Stimulated activated CD8-positive, alpha-beta memory T cell treated with anti-CD3 and anti-CD28 coated beads, Interleukin-4, amount 100 ng/mL, for 24 hours (primary cell): ENCODE data around the gene CXCL1.
"Not testable (repeated sequence)": the region's sequence is repeated elsewhere in the genome, so short reads cannot be mapped to it uniquely, and the experiment has no call there.

ENCODE experiments used
- DNase-seq: peaks from one replicate; pipeline ENCODE4 v3.0.0-alpha.2; 2020; ENCODE audit warnings: low read depth

Gene CXCL1

DNA sequence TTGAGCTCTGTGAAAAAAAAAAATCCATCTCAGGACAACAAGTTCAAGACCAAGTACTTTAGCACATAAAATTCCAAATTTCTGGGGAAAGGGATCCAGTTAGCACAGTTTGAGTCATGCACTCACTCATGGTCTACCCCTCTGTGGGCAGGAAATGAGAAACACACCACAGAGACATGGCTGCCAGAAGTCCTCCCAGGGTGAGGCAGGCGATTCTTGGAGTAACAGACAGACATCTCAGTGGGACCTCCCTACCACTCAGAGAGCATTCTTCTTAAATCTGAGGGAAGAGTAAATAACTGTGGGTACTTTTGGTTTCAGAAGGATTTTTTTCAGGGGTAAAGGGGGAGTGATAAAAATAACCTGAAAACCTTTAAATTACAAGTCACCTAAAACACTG is 14.1 kb downstream of the CXCL1 start:
- no peak for DNase-seq

DNA sequence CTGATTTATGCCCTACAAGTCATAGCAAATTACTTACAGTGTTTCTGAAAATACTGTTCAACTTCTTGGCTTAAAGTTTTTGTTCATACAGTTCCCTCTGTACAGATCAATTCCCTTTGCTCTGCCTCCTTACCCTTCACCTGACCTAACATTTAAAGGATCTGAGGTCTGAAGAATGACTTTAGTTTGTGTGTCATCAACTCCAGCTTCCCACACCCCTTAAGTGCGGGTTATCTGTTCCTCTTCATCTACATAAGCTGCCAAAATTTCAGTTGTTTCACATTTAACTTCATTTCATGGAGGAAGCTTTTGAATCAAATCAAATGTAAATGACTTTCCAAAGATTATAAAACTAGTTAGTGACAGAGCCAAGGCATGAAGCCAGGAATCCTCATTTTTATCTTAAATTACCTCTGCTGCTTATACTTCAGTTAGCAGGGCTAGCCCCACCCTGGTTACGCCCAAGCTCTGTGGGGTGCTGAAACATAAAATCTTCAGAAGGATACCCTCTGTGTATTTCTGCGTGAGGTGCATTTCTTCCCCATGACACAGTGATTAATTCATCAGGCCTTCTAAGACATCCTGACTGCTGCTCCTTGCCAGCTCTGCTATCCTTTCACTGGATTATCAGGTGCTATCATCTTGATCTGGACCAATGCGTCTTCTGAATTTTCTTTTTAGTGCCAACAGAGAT is 16.5 kb downstream of the CXCL1 start:
- no peak for DNase-seq

- DNase-seq: no peak
Observed at GRCh38 chr4:73891326-73891725, 22.1 kb downstream of the CXCL1 start.

DNA sequence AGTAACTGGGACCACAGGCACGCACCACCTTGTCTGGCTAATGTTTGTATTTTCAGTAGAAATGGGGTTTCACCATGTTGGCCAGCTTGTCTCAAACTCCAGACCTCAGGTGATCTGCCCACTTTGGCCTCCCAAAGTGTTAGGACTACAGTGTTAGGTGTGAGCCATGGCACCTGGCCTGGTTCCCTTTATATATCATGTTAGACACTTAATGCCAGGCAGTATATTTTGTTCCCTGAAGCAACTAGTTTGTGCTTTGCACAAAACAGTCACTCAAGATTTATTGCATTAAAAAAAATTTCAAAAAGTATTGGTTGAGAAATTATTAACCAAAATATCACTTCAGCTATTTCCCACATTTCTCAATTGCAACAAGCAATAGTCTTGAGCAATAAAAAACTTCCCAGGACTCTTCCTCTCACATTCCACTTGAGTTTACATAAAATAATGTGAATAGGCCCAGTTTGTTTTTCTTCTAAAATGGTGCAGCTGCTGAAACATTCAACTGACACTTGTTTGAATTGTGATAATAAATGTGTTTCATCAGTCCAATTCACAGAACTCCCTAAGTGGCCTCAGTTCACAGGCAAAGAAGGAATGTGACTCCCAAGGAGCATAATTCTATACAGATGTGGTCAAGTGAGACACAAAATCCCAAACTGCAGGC is 22.7 kb downstream of the CXCL1 start:
- no peak for DNase-seq

- DNase-seq: no peak
Observed at GRCh38 chr4:73892966-73893365, 23.8 kb downstream of the CXCL1 start.

- DNase-seq: no peak
Observed at GRCh38 chr4:73894001-73894400, 24.8 kb downstream of the CXCL1 start.

GRCh38 chr4:73895201-73896175 is 26.3 kb downstream of the CXCL1 start:
- no peak for DNase-seq

- DNase-seq: no peak
Observed at GRCh38 chr4:73896416-73896815, 27.2 kb downstream of the CXCL1 start.

DNA sequence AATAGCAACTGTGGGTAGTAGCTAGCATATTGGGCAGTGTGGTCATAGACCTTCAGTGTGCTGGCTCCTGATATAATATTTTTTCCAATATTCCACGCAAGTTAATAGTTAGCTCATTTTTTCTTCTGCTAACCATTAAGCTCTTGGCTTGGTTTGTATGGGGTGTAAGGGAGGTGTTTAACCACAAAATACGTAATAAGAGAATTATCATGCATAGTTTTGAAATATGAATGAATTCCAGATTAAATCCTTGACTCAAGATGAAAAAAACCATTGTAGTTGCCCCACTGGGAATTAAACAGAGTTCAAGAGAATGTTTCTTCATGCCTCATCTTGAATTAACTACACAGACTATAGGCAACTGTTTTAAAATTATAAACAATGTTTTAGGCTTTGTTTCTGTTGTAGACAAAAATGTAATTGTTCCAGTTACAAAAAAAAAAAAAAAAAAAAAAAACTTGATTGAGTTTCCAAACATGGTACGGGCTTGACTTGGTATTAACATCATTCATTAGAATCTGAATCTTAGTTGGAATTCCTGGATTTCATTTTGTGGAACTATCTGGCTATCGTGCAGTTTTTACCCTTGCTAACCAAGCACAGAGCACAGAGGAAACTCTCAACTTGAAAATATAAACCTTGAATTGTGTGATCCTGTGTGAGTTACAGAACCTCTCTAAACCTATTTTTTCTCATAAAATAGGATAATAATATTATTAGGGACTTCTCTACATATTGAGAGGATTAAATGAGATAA is 28.4 kb downstream of the CXCL1 start:
- DNase-seq: no peak

- DNase-seq: not testable (repeated sequence)
Observed at GRCh38 chr4:73899338-73899737, 30.1 kb downstream of the CXCL1 start.

DNA sequence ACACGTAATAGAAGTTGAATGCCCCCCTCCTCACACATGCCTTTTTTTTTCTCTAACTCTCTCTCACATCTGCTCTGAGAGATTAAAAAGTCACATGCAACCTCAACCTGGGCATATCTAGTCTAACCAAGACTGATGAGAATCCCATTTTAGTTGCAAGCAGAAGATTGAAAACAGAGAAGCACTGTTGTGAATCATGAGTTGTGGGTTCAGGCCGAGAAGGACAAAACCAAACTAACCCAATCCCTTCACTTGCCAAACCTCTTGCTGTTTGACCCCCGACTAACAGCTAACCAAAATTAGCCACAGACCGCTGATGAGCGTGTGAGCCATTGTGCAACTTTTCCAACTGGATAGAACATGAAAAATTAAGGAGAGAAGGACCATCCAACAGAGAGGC is 31.8 kb downstream of the CXCL1 start:
- DNase-seq: no peak

- DNase-seq: no peak
Observed at GRCh38 chr4:73902038-73902637, 32.9 kb downstream of the CXCL1 start.

GRCh38 chr4:73902817-73903547 is 33.8 kb downstream of the CXCL1 start:
- DNase-seq: no peak

- DNase-seq: no peak
Observed at GRCh38 chr4:73904491-73904890, 35.3 kb downstream of the CXCL1 start.

- no peak for DNase-seq
Observed at GRCh38 chr4:73908965-73909364, 39.8 kb downstream of the CXCL1 start.

GRCh38 chr4:73911746-73912145 is 42.6 kb downstream of the CXCL1 start:
- no peak for DNase-seq

GRCh38 chr4:73912191-73912590 is 43.0 kb downstream of the CXCL1 start:
- DNase-seq: no peak

DNA sequence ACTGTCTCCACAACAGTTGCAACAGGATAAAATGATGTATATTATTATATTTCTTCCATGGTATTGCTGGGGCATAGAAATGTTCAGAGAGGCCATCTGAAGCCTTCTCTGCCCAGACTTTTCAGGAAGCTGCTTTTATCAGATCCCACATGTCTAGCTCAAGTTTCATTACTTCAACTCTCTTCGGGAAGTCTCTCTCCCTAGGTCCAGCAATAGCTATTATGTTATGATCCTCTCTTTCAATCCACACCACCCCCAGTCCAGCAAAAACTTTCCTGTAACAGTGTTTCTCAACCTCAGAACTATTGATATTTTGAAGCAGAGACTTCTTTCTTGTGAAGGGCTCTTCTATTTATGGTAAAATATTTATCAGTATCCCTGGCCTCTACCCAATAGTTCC is 44.9 kb downstream of the CXCL1 start:
- no peak for DNase-seq

DNA sequence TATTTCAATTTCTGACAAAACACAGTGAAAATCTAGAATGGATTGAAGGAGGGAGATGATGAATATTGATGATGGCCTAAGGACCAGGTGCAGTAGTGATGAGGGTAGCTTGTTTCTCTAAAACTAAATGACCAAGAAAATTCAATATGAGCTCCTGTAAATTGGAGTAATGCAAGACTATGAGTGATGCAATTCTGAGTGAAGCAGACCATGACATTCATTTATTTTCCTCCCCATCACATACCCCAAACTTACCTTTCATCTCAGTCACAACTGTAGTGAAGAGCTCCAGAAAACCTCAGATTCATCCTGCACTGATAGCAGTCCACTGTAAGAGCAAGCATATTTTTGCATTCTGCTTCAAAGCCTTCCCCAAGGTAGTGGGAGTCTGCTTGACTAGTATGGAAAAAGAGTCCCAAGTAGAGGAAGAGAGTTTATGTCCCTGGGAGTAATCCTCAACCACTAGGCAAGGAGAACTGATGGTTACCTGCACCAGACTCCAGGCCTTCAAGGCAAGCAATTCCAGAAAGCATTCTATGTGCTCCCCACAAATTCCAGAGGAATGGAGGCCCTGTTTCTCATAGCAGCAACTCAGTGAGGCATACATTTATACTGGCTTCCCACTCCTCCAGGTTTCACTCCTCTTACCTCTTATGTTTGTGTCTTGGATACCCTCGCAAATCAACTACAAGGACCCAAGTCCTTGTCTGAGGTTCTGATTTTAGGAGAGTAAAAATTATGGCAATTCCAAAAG is 47.2 kb downstream of the CXCL1 start:
- DNase-seq: no peak

- DNase-seq: no peak
Observed at GRCh38 chr4:73917081-73917501, 47.9 kb downstream of the CXCL1 start.
